ENCODE data around the gene RGS3. TPM values are rescaled to one million over a fixed set of nuclear protein-coding genes. Genes with fewer than 3 reads are reported as not detected.

The RGS3 gene
- total and polyA plus RNA-seq, 2 of the 13 experiments (the other 11 are each of a cell fraction or from before 2014, with no cell fraction given), result 17.1 to 28.8 TPM

DNA sequence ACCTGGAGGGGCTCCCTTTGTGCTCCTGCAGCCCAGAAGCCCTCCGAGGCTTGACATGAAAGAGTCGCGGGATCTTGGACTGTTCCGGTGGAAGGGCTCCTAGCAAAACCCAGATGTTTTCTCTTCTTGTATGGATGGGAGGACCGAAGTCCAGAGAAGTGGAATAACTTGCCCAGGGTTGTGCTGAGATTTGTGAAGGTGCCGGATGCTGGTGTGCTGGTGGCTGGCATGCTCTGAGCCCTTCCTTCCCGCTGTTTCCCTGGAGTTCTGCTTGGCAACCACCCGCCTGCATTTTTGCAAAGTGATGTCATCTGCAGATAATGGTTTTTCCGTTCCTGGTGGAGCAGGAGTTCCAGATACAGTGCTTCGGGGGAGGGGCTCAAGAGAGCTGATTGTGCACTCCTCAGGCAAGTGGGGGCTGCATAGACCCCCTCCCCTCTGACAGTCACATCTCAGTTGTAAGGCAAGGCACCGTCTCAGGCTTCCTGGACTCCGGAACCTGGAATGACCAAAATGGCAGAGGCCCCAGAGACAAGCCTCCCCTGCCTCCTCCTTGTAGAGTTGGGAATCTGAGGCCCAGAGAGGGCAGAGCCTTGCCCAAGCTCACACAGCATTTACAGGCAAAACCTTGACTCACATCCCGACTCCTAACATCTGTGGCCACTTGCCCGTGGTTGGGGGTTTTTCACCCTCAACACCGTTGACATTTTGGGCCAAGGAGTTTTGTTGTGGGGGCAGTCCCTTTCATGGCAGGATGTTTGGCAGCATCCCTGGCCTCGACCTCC lies 157.0 kb downstream of the RGS3 start (continued):
- TF ChIP-seq ARID5B (CRISPR knock-in tag; IDR thresholded peaks at IDR 0.05), result peak; percentile 42; the same call in 1 of the 2 replicates
- no peak for TF ChIP-seq SKI (IDR thresholded peaks at IDR 0.05; ENCODE audit: partially characterized antibody)
- TF ChIP-seq DMAP1 (CRISPR knock-in tag; IDR thresholded peaks at IDR 0.05), result 0 out of 2 replicates have a peak, but pooled peaks have one; percentile 19
- TF ChIP-seq ZNF335 (CRISPR knock-in tag; IDR thresholded peaks at IDR 0.05), result 0 out of 2 replicates have a peak, but pooled peaks have one; percentile 33
- no peak for TF ChIP-seq HNF4G (IDR thresholded peaks at IDR 0.05; ENCODE audit: borderline replicate concordance, low read depth, low read length)
- TF ChIP-seq HNF4G (CRISPR knock-in tag; IDR thresholded peaks at IDR 0.05; ENCODE audit: borderline replicate concordance, low read depth), result no peak
- TF ChIP-seq ZNF468 (CRISPR knock-in tag; IDR thresholded peaks at IDR 0.05), result no peak
- TF ChIP-seq NAIF1 (CRISPR knock-in tag; IDR thresholded peaks at IDR 0.05; ENCODE audit: borderline replicate concordance), result no peak
- TF ChIP-seq ZNF224 (CRISPR knock-in tag; IDR thresholded peaks at IDR 0.05), result no peak
- no peak for TF ChIP-seq TFAP4 (IDR thresholded peaks at IDR 0.05; ENCODE audit: borderline replicate concordance, low read depth)
- no peak for TF ChIP-seq SMYD3 (CRISPR knock-in tag; IDR thresholded peaks at IDR 0.05)
- no peak for TF ChIP-seq ZNF124 (CRISPR knock-in tag; IDR thresholded peaks at IDR 0.05)
- no peak for TF ChIP-seq SATB2 (CRISPR knock-in tag; IDR thresholded peaks at IDR 0.05)
- no peak for TF ChIP-seq STAG1 (CRISPR knock-in tag; IDR thresholded peaks at IDR 0.05)
- TF ChIP-seq ZNF572 (CRISPR knock-in tag; IDR thresholded peaks at IDR 0.05), result peak; percentile 84; the same call in 1 of the 2 replicates
- TF ChIP-seq SP5 (CRISPR knock-in tag; IDR thresholded peaks at IDR 0.05; ENCODE audit: borderline replicate concordance, low read depth), result peak; percentile 43; the same call in 1 of the 2 replicates
- TF ChIP-seq ZFY (CRISPR knock-in tag; IDR thresholded peaks at IDR 0.05), result no peak
- TF ChIP-seq TFDP1 (CRISPR knock-in tag; IDR thresholded peaks at IDR 0.05; ENCODE audit: borderline replicate concordance), result peak; percentile 34; the same call in 1 of the 2 replicates
- no peak for TF ChIP-seq BRD4 (CRISPR knock-in tag; IDR thresholded peaks at IDR 0.05)
- peak; percentile 94 for TF ChIP-seq GFI1 (CRISPR knock-in tag; IDR thresholded peaks at IDR 0.05; ENCODE audit: borderline replicate concordance)
- peak; percentile 76 for TF ChIP-seq HDAC1 (CRISPR knock-in tag; IDR thresholded peaks at IDR 0.05)
- 0 out of 2 replicates have a peak, but pooled peaks have one; percentile 2 for TF ChIP-seq ZNF703 (CRISPR knock-in tag; IDR thresholded peaks at IDR 0.05; ENCODE audit: borderline replicate concordance)
- no peak for TF ChIP-seq EP300 (IDR thresholded peaks at IDR 0.05; ENCODE audit: low read depth in 2 of 2, low read length in 2 of 2)
- TF ChIP-seq EP300 (CRISPR knock-in tag; IDR thresholded peaks at IDR 0.05; ENCODE audit: borderline replicate concordance), result no peak
- no peak for TF ChIP-seq ZSCAN12 (CRISPR knock-in tag; IDR thresholded peaks at IDR 0.05)
